H9 (cell line): ENCODE results near the gene NEK6. TPM values are rescaled to one million over a fixed set of nuclear protein-coding genes. Genes with fewer than 3 reads are reported as not detected.

Experiments used
- DNase-seq: peaks from one replicate; pipeline ENCODE4 v3.0.0-alpha.2; 2017
- H2AFZ ChIP-seq: one replicate; pipeline ENCODE4 v1.6.1; 2013; ENCODE audit warnings: mild to moderate bottlenecking, low read length, control low read depth, moderate library complexity
- H2AK5ac ChIP-seq: 2 replicates; pipeline ENCODE4 v1.6.1; 2013; ENCODE audit warnings: low read length, control low read depth, mixed read lengths; ENCODE audit not compliant: insufficient read length
- H2BK120ac ChIP-seq: one replicate; pipeline ENCODE4 v1.6.1; 2013; ENCODE audit warnings: low read depth, mild to moderate bottlenecking, low read length, control low read depth, inconsistent platforms; ENCODE audit not compliant: poor library complexity, severe bottlenecking
- H2BK12ac ChIP-seq: 2 replicates; pipeline ENCODE4 v1.6.1; 2013; ENCODE audit warnings: low read length, control low read depth, mixed read lengths, low read depth; ENCODE audit not compliant: insufficient read length
- H2BK15ac ChIP-seq: 2 replicates; pipeline ENCODE4 v1.6.1; 2013; ENCODE audit warnings: low read depth, low read length, control low read depth
- H2BK20ac ChIP-seq: one replicate; pipeline ENCODE4 v1.6.1; 2013; ENCODE audit warnings: low read depth, mild to moderate bottlenecking, low read length, control low read depth, inconsistent platforms; ENCODE audit not compliant: poor library complexity, severe bottlenecking
- H2BK5ac ChIP-seq: 2 replicates; pipeline ENCODE4 v1.6.1; 2013; ENCODE audit warnings: low read length, control low read depth, mixed read lengths; ENCODE audit not compliant: insufficient read length
- H3K14ac ChIP-seq: 2 replicates; pipeline ENCODE4 v1.6.1; 2013; ENCODE audit warnings: low read length, control low read depth; ENCODE audit not compliant: insufficient read depth
- H3K18ac ChIP-seq: 2 replicates; pipeline ENCODE4 v1.6.1; 2013; ENCODE audit warnings: low read depth, mild to moderate bottlenecking, mixed read lengths, low read length, control low read depth; ENCODE audit not compliant: insufficient read length
- H3K23ac ChIP-seq: 2 replicates; pipeline ENCODE4 v1.6.1; 2013; ENCODE audit warnings: low read length, control low read depth, mixed read lengths, low read depth; ENCODE audit not compliant: insufficient read length
- H3K23me2 ChIP-seq: 2 replicates; pipeline ENCODE4 v1.6.1; 2013; ENCODE audit warnings: low read depth, mild to moderate bottlenecking, mixed read lengths, low read length, control low read depth; ENCODE audit not compliant: insufficient read length, poor library complexity, severe bottlenecking
- H3K27ac ChIP-seq: 2 replicates; pipeline ENCODE4 v1.5.1; 2013; ENCODE audit warnings: low read length, control low read depth, mixed read lengths, low read depth; ENCODE audit not compliant: insufficient read length
- H3K27me3 ChIP-seq: 2 replicates; pipeline ENCODE4 v1.6.1; 2013; ENCODE audit warnings: low read length, control low read depth, inconsistent platforms; ENCODE audit not compliant: insufficient read depth
- H3K4ac ChIP-seq: 2 replicates; pipeline ENCODE4 v1.6.1; 2013; ENCODE audit warnings: low read depth, mild to moderate bottlenecking, control low read depth, inconsistent platforms, low read length, moderate library complexity
- H3K4me1 ChIP-seq: 2 replicates; pipeline ENCODE4 v1.6.1; 2013; ENCODE audit warnings: low read length, control low read depth, inconsistent platforms; ENCODE audit not compliant: insufficient read depth
- H3K4me2 ChIP-seq: 2 replicates; pipeline ENCODE4 v1.6.1; 2013; ENCODE audit warnings: low read length, control low read depth, mixed read lengths; ENCODE audit not compliant: insufficient read length, insufficient read depth
- H3K56ac ChIP-seq: 2 replicates; pipeline ENCODE4 v1.6.1; 2013; ENCODE audit warnings: low read depth, mild to moderate bottlenecking, mixed read lengths, low read length, control low read depth; ENCODE audit not compliant: insufficient read length
- H3K79me1 ChIP-seq: 2 replicates; pipeline ENCODE4 v1.6.1; 2013; ENCODE audit warnings: low read depth, mild to moderate bottlenecking, moderate library complexity, low read length, control low read depth, inconsistent platforms; ENCODE audit not compliant: insufficient read depth, poor library complexity, severe bottlenecking
- H3K79me2 ChIP-seq: 2 replicates; pipeline ENCODE4 v1.6.1; 2013; ENCODE audit warnings: low read length, control low read depth, inconsistent platforms; ENCODE audit not compliant: insufficient read depth
- H3K9ac ChIP-seq: 2 replicates; pipeline ENCODE4 v1.6.1; 2013; ENCODE audit warnings: low read length, control low read depth, mixed read lengths; ENCODE audit not compliant: insufficient read length; ENCODE audit errors: extremely low read depth
- H3K9me3 ChIP-seq: one replicate; pipeline ENCODE4 v1.6.1; 2013; ENCODE audit warnings: low read depth, low read length, inconsistent platforms; ENCODE audit not compliant: control insufficient read depth
- H3T11ph ChIP-seq: one replicate; pipeline ENCODE4 v1.6.1; 2013; ENCODE audit warnings: mild to moderate bottlenecking, low read length, control low read depth, inconsistent platforms
- H4K20me1 ChIP-seq: one replicate; pipeline ENCODE4 v1.6.1; 2013; ENCODE audit not compliant: control insufficient read depth, insufficient read length, insufficient read depth
- H4K5ac ChIP-seq: 2 replicates; pipeline ENCODE4 v1.6.1; 2013; ENCODE audit warnings: low read depth, mild to moderate bottlenecking, mixed read lengths, low read length, control low read depth; ENCODE audit not compliant: insufficient read length
- H4K8ac ChIP-seq: replicated peaks from 2 replicates; pipeline ENCODE4 v1.6.1; 2013; ENCODE audit warnings: low read length, control low read depth, mixed read lengths, low read depth; ENCODE audit not compliant: insufficient read length
- H4K91ac ChIP-seq: 2 replicates; pipeline ENCODE4 v1.6.1; 2013; ENCODE audit warnings: low read depth, mild to moderate bottlenecking, moderate library complexity, mixed read lengths, low read length, control low read depth; ENCODE audit not compliant: insufficient read length
- H3K27ac Mint-ChIP-seq, 3 experiments: 2 replicates in 2 of 3; 3 replicates in 1 of 3; pipeline ENCODE4 v1.8.0; 2020 to 2021; ENCODE audit warnings: mixed read lengths in 3 of 3, mild to moderate bottlenecking in 1 of 3, moderate library complexity in 1 of 3
- H3K27me3 Mint-ChIP-seq: 2 replicates; pipeline ENCODE4 v1.8.0; 2021; ENCODE audit warnings: low read depth, mild to moderate bottlenecking, moderate library complexity, mixed read lengths
- H3K36me3 Mint-ChIP-seq, 3 experiments: 2 replicates in 2 of 3; 3 replicates in 1 of 3; pipeline ENCODE4 v1.8.0; 2020 to 2021; ENCODE audit warnings: low read depth in 3 of 3, mixed read lengths in 3 of 3; ENCODE audit not compliant: insufficient read depth in 1 of 3
- H3K4me1 Mint-ChIP-seq, 2 experiments: 2 replicates each; pipeline ENCODE4 v1.8.0; 2020; ENCODE audit warnings: mixed read lengths in 2 of 2
- H3K4me3 Mint-ChIP-seq, 2 experiments: 2 replicates in 1 of 2; 3 replicates in 1 of 2; pipeline ENCODE4 v1.8.0; 2020 to 2021; ENCODE audit warnings: mild to moderate bottlenecking in 2 of 2, mixed read lengths in 2 of 2, moderate library complexity in 1 of 2
- H3K9me3 Mint-ChIP-seq, 2 experiments: 2 replicates in 1 of 2; 3 replicates in 1 of 2; pipeline ENCODE4 v1.8.0; 2020; ENCODE audit warnings: mild to moderate bottlenecking in 2 of 2, mixed read lengths in 2 of 2, moderate library complexity in 1 of 2
- WGBS: extraction: QIAGEN DNeasy Blood & Tissue Kit; methylation state at CpG from one replicate; pipeline ENCODE4 v1.1.7; 2013; ENCODE audit warnings: missing lambda C conversion rate, low lambda C conversion rate, mixed read lengths; ENCODE audit not compliant: insufficient read length; ENCODE audit errors: extremely low coverage; 5-methylcytosine and 5-hydroxymethylcytosine counted together
- total RNA-seq: library from RNA; stranded (reverse); gene quantifications from 2 replicates; pipeline ENCODE4 v1.2.1, GENCODE V29; 2021
- TF ChIP-seq, protein P1 (sequence below): fragments of 200-600 bp; sonication (generic); conservative IDR thresholded peaks from 3 replicates; pipeline ENCODE4 v1.8.0; 2021; ENCODE audit warnings: antibody characterized with exemption, mild to moderate bottlenecking

Gene NEK6
- total RNA-seq, 1 experiment from 2014 or later, result 14.3 TPM

- TF ChIP-seq, protein P1, sequence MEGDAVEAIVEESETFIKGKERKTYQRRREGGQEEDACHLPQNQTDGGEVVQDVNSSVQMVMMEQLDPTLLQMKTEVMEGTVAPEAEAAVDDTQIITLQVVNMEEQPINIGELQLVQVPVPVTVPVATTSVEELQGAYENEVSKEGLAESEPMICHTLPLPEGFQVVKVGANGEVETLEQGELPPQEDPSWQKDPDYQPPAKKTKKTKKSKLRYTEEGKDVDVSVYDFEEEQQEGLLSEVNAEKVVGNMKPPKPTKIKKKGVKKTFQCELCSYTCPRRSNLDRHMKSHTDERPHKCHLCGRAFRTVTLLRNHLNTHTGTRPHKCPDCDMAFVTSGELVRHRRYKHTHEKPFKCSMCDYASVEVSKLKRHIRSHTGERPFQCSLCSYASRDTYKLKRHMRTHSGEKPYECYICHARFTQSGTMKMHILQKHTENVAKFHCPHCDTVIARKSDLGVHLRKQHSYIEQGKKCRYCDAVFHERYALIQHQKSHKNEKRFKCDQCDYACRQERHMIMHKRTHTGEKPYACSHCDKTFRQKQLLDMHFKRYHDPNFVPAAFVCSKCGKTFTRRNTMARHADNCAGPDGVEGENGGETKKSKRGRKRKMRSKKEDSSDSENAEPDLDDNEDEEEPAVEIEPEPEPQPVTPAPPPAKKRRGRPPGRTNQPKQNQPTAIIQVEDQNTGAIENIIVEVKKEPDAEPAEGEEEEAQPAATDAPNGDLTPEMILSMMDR, result no peak
- Mint-ChIP-seq H3K9me3 (no peaks in the 10 kb centered on the region; a peak in 1 of 5 replicates), H3K4me1 (peaks cover 21 to 32% of the 10 kb centered on the region in 2 experiments), H3K27me3 (no peaks in the 10 kb centered on the region; the same call in 1 of the 2 replicates), H3K27ac (no peak overlapping the region), H3K4me3 (no peak overlapping the region), H3K36me3 (no peaks in the 10 kb centered on the region; a peak in 1 of 7 replicates)
- H3K4me2 ChIP-seq, result no peak overlapping the region
- no peak overlapping the region for H4K8ac ChIP-seq
- H2BK15ac ChIP-seq, result no peak overlapping the region
- H3K79me2 ChIP-seq, result no peaks in the 10 kb centered on the region
- no peaks in the 10 kb centered on the region for H3K23me2 ChIP-seq
- no peaks in the 10 kb centered on the region for H3K27me3 ChIP-seq
- no CpG with 5 or more reads among the region's 11 CpGs for WGBS
- DNase-seq, result no peak
- H3K23ac ChIP-seq, result no peak overlapping the region
- no peak overlapping the region for H2AK5ac ChIP-seq
- no peak overlapping the region for H3K9ac ChIP-seq
- H4K5ac ChIP-seq, result no peak overlapping the region
- H3K79me1 ChIP-seq, result no peaks in the 10 kb centered on the region
- no peak overlapping the region for H2BK5ac ChIP-seq
- no peak overlapping the region for H2BK120ac ChIP-seq
- H2BK12ac ChIP-seq, result no peak overlapping the region
- no peak overlapping the region for H3K27ac ChIP-seq
- H3K18ac ChIP-seq, result no peak overlapping the region
- no peaks in the 10 kb centered on the region for H4K20me1 ChIP-seq
- H2BK20ac ChIP-seq, result no peak overlapping the region
- H3T11ph ChIP-seq, result no peak overlapping the region
- no peak overlapping the region for H3K56ac ChIP-seq
- no peak overlapping the region for H4K91ac ChIP-seq
- no peak overlapping the region for H3K14ac ChIP-seq
- no peak overlapping the region for H3K4ac ChIP-seq
- H3K4me1 ChIP-seq, result no peaks in the 10 kb centered on the region
- no peak overlapping the region for H2AFZ ChIP-seq
- no peaks in the 10 kb centered on the region for H3K9me3 ChIP-seq
Observed at GRCh38 chr9:124291801-124292396, 34.1 kb downstream of the NEK6 start.
